A549 (cell line): ENCODE measurements around the gene RAP1A. TPM values are rescaled to one million over a fixed set of nuclear protein-coding genes. Genes with fewer than 3 reads are reported as not detected.

Experiments used
- ATAC-seq, 2 experiments: fragments of 200-7000 bp in 1 of 2; fragments of >200 bp in 1 of 2; cut with Nextera tagmentation in 1 of 2; cut with Tn5 transposase in 1 of 2; 3 replicates each; pipeline versions ENCODE4 v1.8.0 to v1.9.1; 2018 to 2020; ENCODE audit warnings: mild to moderate bottlenecking in 1 of 2, moderate library complexity in 1 of 2
- CTCF ChIA-PET: fragments of 300-600 bp; sonication (Branson Sonifier 250); formaldehyde crosslinking; extraction: SDS; loops from one replicate; lab custom pipeline; 2021; ENCODE audit warnings: antibody characterized with exemption, inconsistent platforms; lab: Yijun Ruan, JAX
- POLR2A ChIA-PET: fragments of 350-600 bp; formaldehyde crosslinking; extraction: SDS; loops from one replicate; lab custom pipeline; 2021; ENCODE audit warnings: antibody characterized with exemption, inconsistent platforms; lab: Yijun Ruan, JAX
- DNase-seq, 2 experiments: peaks; one replicate each; pipeline versions ENCODE4 v3.0.0 to v3.0.0-alpha.2; 2011 to 2016; ENCODE audit warnings: low read depth in 1 of 2, low spot score in 1 of 2
- FAIRE-seq: peaks from 2 replicates; lab custom pipeline; 2011; peaks lifted over from hg19 to GRCh38; lab: Jason Lieb, UNC
- H3K27ac ChIP-seq, 2 experiments: fragments of >200 bp; sonication (Bioruptor Twin); formaldehyde crosslinking; 3 replicates each; pipeline ENCODE4 v1.5.1; 2016 to 2017
- H3K4me1 ChIP-seq: fragments of >200 bp; sonication (Bioruptor Twin); formaldehyde crosslinking; 3 replicates; pipeline ENCODE4 v1.6.1; 2016
- H3K4me2 ChIP-seq: fragments of >200 bp; sonication (Bioruptor Twin); formaldehyde crosslinking; 3 replicates; pipeline ENCODE4 v1.6.1; 2016
- H3K4me3 ChIP-seq: fragments of >200 bp; sonication (Bioruptor Twin); formaldehyde crosslinking; 3 replicates; pipeline ENCODE4 v1.5.1; 2016
- H3K9me3 ChIP-seq: fragments of >200 bp; sonication (Bioruptor Twin); formaldehyde crosslinking; 3 replicates; pipeline ENCODE4 v1.6.1; 2016
- ATOH8 ChIP-seq: fragments of 250-450 bp; sonication (Bioruptor Pico); IDR thresholded peaks from 2 replicates; pipeline ENCODE4 v1.5.0; 2020; ENCODE audit warnings: low read depth, mild to moderate bottlenecking, moderate library complexity
- CBX8 ChIP-seq: fragments of 200-600 bp; sonication (generic); IDR thresholded peaks from 2 replicates; pipeline ENCODE4 v1.6.1; 2016
- CHD2 ChIP-seq: fragments of 150-350 bp; IDR thresholded peaks from 2 replicates; pipeline ENCODE4 v1.6.1; 2014; ENCODE audit warnings: low read length; ENCODE audit not compliant: partially characterized antibody
- CHD4 ChIP-seq: fragments of 200-600 bp; sonication (generic); IDR thresholded peaks from 2 replicates; pipeline ENCODE4 v1.6.1; 2016; ENCODE audit warnings: antibody characterized with exemption, mild to moderate bottlenecking, borderline replicate concordance
- HES2 ChIP-seq: fragments of >200 bp; sonication (Bioruptor Twin); formaldehyde crosslinking; IDR thresholded peaks from 2 replicates; pipeline ENCODE4 v1.6.1; 2016
- HMGXB4 ChIP-seq: fragments of 250-450 bp; sonication (Bioruptor Pico); IDR thresholded peaks from 2 replicates; pipeline ENCODE4 v1.5.0; 2021; ENCODE audit warnings: mild to moderate bottlenecking, moderate library complexity, borderline replicate concordance
- HOXB5 ChIP-seq: fragments of 250-450 bp; sonication (Bioruptor Pico); IDR thresholded peaks from 2 replicates; pipeline ENCODE4 v1.5.0; 2020; ENCODE audit warnings: mild to moderate bottlenecking, moderate library complexity
- KDM5A ChIP-seq: fragments of 200-600 bp; sonication (generic); IDR thresholded peaks from 2 replicates; pipeline ENCODE4 v1.6.1; 2016; ENCODE audit warnings: antibody characterized with exemption, mild to moderate bottlenecking
- MAFK ChIP-seq: fragments of 450-650 bp; IDR thresholded peaks from 2 replicates; pipeline ENCODE4 v1.6.1; 2014; ENCODE audit not compliant: partially characterized antibody
- NPAS2 ChIP-seq: fragments of 250-450 bp; sonication (Bioruptor Pico); IDR thresholded peaks from 2 replicates; pipeline ENCODE4 v1.8.0; 2022; ENCODE audit warnings: mild to moderate bottlenecking, moderate library complexity, borderline replicate concordance
- PHF8 ChIP-seq: fragments of 200-600 bp; sonication (generic); IDR thresholded peaks from 2 replicates; pipeline ENCODE4 v1.6.1; 2016; ENCODE audit warnings: low read depth, mild to moderate bottlenecking, antibody characterized with exemption, moderate library complexity, borderline replicate concordance
- POLR2A ChIP-seq: IDR thresholded peaks from 2 replicates; pipeline ENCODE4 v1.6.1; 2012; ENCODE audit warnings: mild to moderate bottlenecking, low read length
- SREBF2 ChIP-seq: fragments of 450-650 bp; IDR thresholded peaks from 2 replicates; pipeline ENCODE4 v1.6.1; 2014; ENCODE audit warnings: mild to moderate bottlenecking, moderate library complexity
- ZFP36 ChIP-seq: fragments of 450-650 bp; IDR thresholded peaks from 2 replicates; pipeline ENCODE4 v1.6.1; 2014; ENCODE audit warnings: borderline replicate concordance; ENCODE audit not compliant: partially characterized antibody
- ZSCAN20 ChIP-seq: fragments of 250-450 bp; sonication (Bioruptor Pico); IDR thresholded peaks from 2 replicates; pipeline ENCODE4 v1.8.0; 2022; ENCODE audit warnings: mild to moderate bottlenecking, moderate library complexity
- WGBS: methylation state at CpG from one replicate; pipeline ENCODE4 v1.1.6; 2017; ENCODE audit errors: missing lambda C conversion rate; 5-methylcytosine and 5-hydroxymethylcytosine counted together
- polyA plus RNA-seq, 4 experiments: library from polyadenylated mRNA; depleted of rRNA in 3 of 4; stranded (reverse); fragments of >200 nt; fragmentation: RNase III in 1 of 4; extraction: RNeasy Plus Mini Kit Qiagen cat#74134 plus additional on column Dnase treatment in 1 of 4; gene quantifications; 2 replicates in 3 of 4; 3 replicates in 1 of 4; pipeline ENCODE4 v1.2.3, GENCODE V29; 2011 to 2017
- small RNA-seq, 6 experiments: library from RNA; depleted of rRNA; stranded (forward); fragments of <200 nt; gene quantifications; one replicate each; pipeline ENCODE3, GENCODE V24; 2012

Gene RAP1A
- polyA plus RNA-seq, 2 of the 4 experiments (the other 2 are of a cell fraction) = 37.1 to 39.8 TPM

GRCh38 chr1:111758373-111758772, 138.8 kb downstream of the RAP1A start:
- CTCF ChIA-PET = no interaction called here
- ATAC-seq = no peak
- no peak for TF ChIP-seq ATOH8 (CRISPR knock-in tag)
- TF ChIP-seq PHF8 = no peak
- TF ChIP-seq HOXB5 (CRISPR knock-in tag) = no peak
- TF ChIP-seq CHD2 = no peak
- no peak for TF ChIP-seq CBX8
- no peak for TF ChIP-seq POLR2A
- TF ChIP-seq KDM5A = no peak
- no peak for TF ChIP-seq MAFK
- TF ChIP-seq NPAS2 (CRISPR knock-in tag) = no peak
- TF ChIP-seq ZFP36 = no peak
- no peak for TF ChIP-seq CHD4
- no peak for TF ChIP-seq HES2
- TF ChIP-seq ZSCAN20 (CRISPR knock-in tag) = no peak
- TF ChIP-seq, all 56 proteins: peak for 0
- Histone ChIP-seq H3K4me2 (no peak overlapping the region), H3K4me1 (peaks cover 13% of the 10 kb centered on the region; the same call in 2 of the 3 replicates), H3K27ac (no peak overlapping the region), H3K4me3 (no peak overlapping the region), H3K9me3 (no peaks in the 10 kb centered on the region)
- POLR2A ChIA-PET = no interaction called here
- 73% methylated on average over 2 of the region's 2 CpGs for WGBS
- FAIRE-seq (no peak), DNase-seq (peak in 1 of 2 experiments; percentile 13)

- TF ChIP-seq HMGXB4 (CRISPR knock-in tag) = no peak
- TF ChIP-seq MAFK = peak; percentile 30
- no peaks in the 10 kb centered on the region for H3K9me3 ChIP-seq
- no peak overlapping the region for H3K4me2 ChIP-seq
- CTCF ChIA-PET = interaction anchor here (2.5 kb wide), 1 partner anchor 47 kb away, joined by 9 read pairs; no protein-coding TSS in a partner anchor
- H3K4me3 ChIP-seq = no peak overlapping the region
- no peak for FAIRE-seq
- H3K27ac ChIP-seq = no peak overlapping the region
- 65% methylated on average over 2 of the region's 2 CpGs for WGBS
- ATAC-seq = no peak
- DNase-seq = no peak
- H3K4me1 ChIP-seq = peaks cover 7% of the 10 kb centered on the region; the same call in 1 of the 3 replicates
- POLR2A ChIA-PET = no interaction called here
These were observed 142.1 kb downstream of the RAP1A start for GRCh38 chr1:111761717-111762116.

GRCh38 chr1:111762332-111762731, 142.7 kb downstream of the RAP1A start:
- Histone ChIP-seq H3K4me3 (no peak overlapping the region), H3K4me2 (no peak overlapping the region), H3K27ac (no peak overlapping the region), H3K4me1 (peaks cover under 1% of the 10 kb centered on the region; the same call in 1 of the 3 replicates), H3K9me3 (no peaks in the 10 kb centered on the region)
- no peak for FAIRE-seq
- ChIA-PET POLR2A (no interaction called here), CTCF (interaction anchor here (1.0 to 2.5 kb wide), 3 partner anchors 13 to 47 kb away, joined by 3 to 9 read pairs (median 4); no protein-coding TSS in a partner anchor)
- no peak for DNase-seq
- 98% methylated on average over 2 of the region's 2 CpGs for WGBS
- ATAC-seq = no peak
- no peak for TF ChIP-seq SREBF2

Small RNA genes lying within 50 kb of the gene (small RNA-seq; reads per million reads assigned to genes)
- gene INKA2 = 0 to 43.9 (median 0.54) reads per million in 6 experiments
- gene RNU6-151P = 0 reads per million in 6 experiments

Other genes with a start within 250 kb of the RAP1A start
- gene OVGP1, start 192.1 kb upstream of the RAP1A start, polyA plus RNA-seq (2011; rRNA removed) = 2.1 and 3.3 TPM in 2 replicates
- gene OVGP1, start 192.1 kb upstream of the RAP1A start, polyA plus RNA-seq (2017; fragmentation: RNase III; extraction: RNeasy Plus Mini Kit Qiagen cat#74134 plus additional on column Dnase treatment) = 0.29 to 0.55 TPM (median 0.52 TPM) in 3 replicates
- 122 and 157 TPM in 2 replicates for gene WDR77, start 170.5 kb upstream of the RAP1A start, polyA plus RNA-seq (2011; rRNA removed)
- gene WDR77, start 170.5 kb upstream of the RAP1A start, polyA plus RNA-seq (2017; fragmentation: RNase III; extraction: RNeasy Plus Mini Kit Qiagen cat#74134 plus additional on column Dnase treatment) = 53.0 to 60.0 TPM (median 53.8 TPM) in 3 replicates
- gene ATP5PB, start 170.3 kb upstream of the RAP1A start, polyA plus RNA-seq (2011; rRNA removed) = 300 TPM in 2 replicates
- 261 to 328 TPM (median 275 TPM) in 3 replicates for gene ATP5PB, start 170.3 kb upstream of the RAP1A start, polyA plus RNA-seq (2017; fragmentation: RNase III; extraction: RNeasy Plus Mini Kit Qiagen cat#74134 plus additional on column Dnase treatment)
- 0.28 and 0.46 TPM in 2 replicates for gene C1orf162, start 145.8 kb upstream of the RAP1A start, polyA plus RNA-seq (2011; rRNA removed)
- gene C1orf162, start 145.8 kb upstream of the RAP1A start, polyA plus RNA-seq (2017; fragmentation: RNase III; extraction: RNeasy Plus Mini Kit Qiagen cat#74134 plus additional on column Dnase treatment) = 0.16 to 0.17 TPM (median 0.17 TPM) in 3 replicates
- not detected in 2 replicates for gene ADORA3, start 116.2 kb upstream of the RAP1A start, polyA plus RNA-seq (2011; rRNA removed)
- not detected in 3 replicates for gene ADORA3, start 116.2 kb upstream of the RAP1A start, polyA plus RNA-seq (2017; fragmentation: RNase III; extraction: RNeasy Plus Mini Kit Qiagen cat#74134 plus additional on column Dnase treatment)
- gene TMIGD3, start 116.2 kb upstream of the RAP1A start, polyA plus RNA-seq (2011; rRNA removed) = not detected in 2 replicates
- not detected in 3 replicates for gene TMIGD3, start 116.2 kb upstream of the RAP1A start, polyA plus RNA-seq (2017; fragmentation: RNase III; extraction: RNeasy Plus Mini Kit Qiagen cat#74134 plus additional on column Dnase treatment)
- gene INKA2, start 119.6 kb downstream of the RAP1A start, polyA plus RNA-seq (2011; rRNA removed) = 1.2 TPM in 2 replicates
- gene INKA2, start 119.6 kb downstream of the RAP1A start, polyA plus RNA-seq (2017; fragmentation: RNase III; extraction: RNeasy Plus Mini Kit Qiagen cat#74134 plus additional on column Dnase treatment) = 1.3 to 2.1 TPM (median 1.8 TPM) in 3 replicates
- gene DDX20, start 136.1 kb downstream of the RAP1A start, polyA plus RNA-seq (2011; rRNA removed) = 10.1 and 13.5 TPM in 2 replicates
- gene DDX20, start 136.1 kb downstream of the RAP1A start, polyA plus RNA-seq (2017; fragmentation: RNase III; extraction: RNeasy Plus Mini Kit Qiagen cat#74134 plus additional on column Dnase treatment) = 7.9 to 9.0 TPM (median 8.4 TPM) in 3 replicates